Measurements from ENCODE around the gene IRX5. TPM values are rescaled to one million over a fixed set of nuclear protein-coding genes. Genes with fewer than 3 reads are reported as not detected.

IRX5 gene
- not detected for total RNA-seq
- not detected for total RNA-seq (2013)
- 0 to 0.25 (median 0) reads per million in 29 experiments for total RNA-seq

- H3K4me3 Mint-ChIP-seq: peak within 1 kb of the TSS; percentile 83 to 96 (median 84)
- peaks cover 36 to 41% (median 38%) of the 10 kb centered on the region in 3 donors for H3K4me1 Mint-ChIP-seq
- ChIA-PET POLR2A (no interaction called here), CTCF (no interaction called here)
- no peak for ATAC-seq (replicated peaks in 1 of 4)
- H3K27me3 ChIP-seq (replicated peaks in 1 of 2; ENCODE audit: control insufficient read depth in 2 of 2, extremely low read depth in 1 of 2, insufficient read depth in 2 of 2, low read length in 1 of 2): peaks cover 8 to 59% of the 10 kb centered on the region in 2 experiments
- WGBS (ENCODE audit: insufficient coverage): 2% methylated on average over 47 of the region's 71 CpGs
- H3K4me1 ChIP-seq (ENCODE audit: control insufficient read depth in 1 of 2, extremely low read depth in 1 of 2, insufficient read depth in 2 of 2, low read length in 2 of 2): peaks cover 17 to 45% of the 10 kb centered on the region in 2 experiments
- no peaks in the 10 kb centered on the region for H3K36me3 ChIP-seq (ENCODE audit: control insufficient read depth in 2 of 2, extremely low read depth in 1 of 2, insufficient read depth in 1 of 2, low read length in 1 of 2)
- H3K36me3 Mint-ChIP-seq: peaks cover 3% of the 10 kb centered on the region
- H3K9me3 Mint-ChIP-seq: peaks cover 0 to 12% (median 3%) of the 10 kb centered on the region in 3 donors
- H3K4me3 ChIP-seq (ENCODE audit: control insufficient read depth in 1 of 2, extremely low read depth in 1 of 2, low read length in 1 of 2): peak within 1 kb of the TSS; percentile 51 to 95
- H3K27me3 Mint-ChIP-seq: peaks cover 56 to 71% of the 10 kb centered on the region in 2 donors
- H3K9me3 ChIP-seq: no peaks in the 10 kb centered on the region
- H3K27ac ChIP-seq (ENCODE audit: low read length): no peak within 1 kb of the TSS
- peak within 1 kb of the TSS in 1 of 2 donors; percentile 73 for H3K27ac Mint-ChIP-seq
- DNase-seq: peak in 1 of 35 experiments; percentile 35
These were observed at the start of gene IRX5 for GRCh38 chr16:54930005-54930868. TSS of gene IRX5 (plus strand) at chr16:54930865. CDS start at chr16:54931199, 334 bp downstream.

DNA sequence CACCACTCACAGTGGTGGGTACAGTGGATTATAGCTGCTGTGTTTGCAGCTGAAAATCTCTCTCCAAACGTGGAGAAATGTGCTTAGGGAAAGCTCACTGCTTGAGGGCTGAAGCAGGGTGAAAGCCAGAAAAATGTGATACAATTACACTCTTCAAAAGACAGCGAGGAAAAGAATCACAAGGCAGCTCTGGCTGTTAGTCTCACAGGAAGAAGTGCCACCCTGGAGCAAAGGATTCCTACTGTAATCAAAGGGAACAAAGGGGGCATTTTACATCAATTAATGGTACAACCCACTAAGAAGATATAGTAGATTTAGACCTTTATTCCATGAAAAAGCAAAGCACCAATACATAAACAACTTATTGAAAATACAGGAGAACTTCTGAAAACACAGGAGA, 48.1 kb upstream of the IRX5 start:
- Histone ChIP-seq H3K4me3 (ENCODE audit: control insufficient read depth in 1 of 2, extremely low read depth in 1 of 2, low read length in 1 of 2) (no peak overlapping the region), H3K27me3 (replicated peaks in 1 of 2; ENCODE audit: control insufficient read depth in 2 of 2, extremely low read depth in 1 of 2, insufficient read depth in 2 of 2, low read length in 1 of 2) (peaks cover 0 to 3% of the 10 kb centered on the region in 2 experiments), H3K36me3 (ENCODE audit: control insufficient read depth in 2 of 2, extremely low read depth in 1 of 2, insufficient read depth in 1 of 2, low read length in 1 of 2) (no peaks in the 10 kb centered on the region), H3K4me1 (ENCODE audit: control insufficient read depth in 1 of 2, extremely low read depth in 1 of 2, insufficient read depth in 2 of 2, low read length in 2 of 2) (no peaks in the 10 kb centered on the region), H3K27ac (ENCODE audit: low read length) (no peak overlapping the region), H3K9me3 (no peaks in the 10 kb centered on the region)
- no peak overlapping the region for H3K27ac Mint-ChIP-seq
- ChIA-PET POLR2A (interaction anchor here in 1 of 2 donors (0.5 kb wide), 1 partner anchor 24 kb away, joined by 11 read pairs; no protein-coding TSS in a partner anchor), CTCF (no interaction called here)
- H3K4me3 Mint-ChIP-seq: no peak overlapping the region
- no peaks in the 10 kb centered on the region for H3K36me3 Mint-ChIP-seq
- no peaks in the 10 kb centered on the region for H3K4me1 Mint-ChIP-seq
- H3K9me3 Mint-ChIP-seq: peaks cover 4 to 10% (median 5%) of the 10 kb centered on the region in 3 donors
- H3K27me3 Mint-ChIP-seq: peaks cover 11 to 22% of the 10 kb centered on the region in 2 donors
- DNase-seq (no peak), ATAC-seq (replicated peaks in 1 of 4) (no peak)
- no CpG with 5 or more reads among the region's 2 CpGs for WGBS (ENCODE audit: insufficient coverage)

- no peaks in the 10 kb centered on the region for H3K36me3 ChIP-seq (ENCODE audit: control insufficient read depth in 2 of 2, extremely low read depth in 1 of 2, insufficient read depth in 1 of 2, low read length in 1 of 2)
- Mint-ChIP-seq H3K4me1 (no peaks in the 10 kb centered on the region), H3K27me3 (peaks cover 11 to 19% of the 10 kb centered on the region in 2 donors), H3K4me3 (no peak overlapping the region), H3K36me3 (no peaks in the 10 kb centered on the region), H3K27ac (no peak overlapping the region), H3K9me3 (peaks cover 4 to 10% (median 5%) of the 10 kb centered on the region in 3 donors)
- POLR2A ChIA-PET: interaction anchor here in 1 of 2 donors (0.6 kb wide), 1 partner anchor 795 kb away, joined by 3 read pairs; no protein-coding TSS in a partner anchor
- H3K4me1 ChIP-seq (ENCODE audit: control insufficient read depth in 1 of 2, extremely low read depth in 1 of 2, insufficient read depth in 2 of 2, low read length in 2 of 2): no peaks in the 10 kb centered on the region
- H3K27me3 ChIP-seq (replicated peaks in 1 of 2; ENCODE audit: control insufficient read depth in 2 of 2, extremely low read depth in 1 of 2, insufficient read depth in 2 of 2, low read length in 1 of 2): peaks cover 0 to 3% of the 10 kb centered on the region in 2 experiments
- H3K9me3 ChIP-seq: no peaks in the 10 kb centered on the region
- CTCF ChIA-PET: no interaction called here
- no CpG with 5 or more reads among the region's 1 CpG for WGBS (ENCODE audit: insufficient coverage)
- no peak overlapping the region for H3K4me3 ChIP-seq (ENCODE audit: control insufficient read depth in 1 of 2, extremely low read depth in 1 of 2, low read length in 1 of 2)
- no peak overlapping the region for H3K27ac ChIP-seq (ENCODE audit: low read length)
- no peak for ATAC-seq (replicated peaks in 1 of 4)
- no peak for DNase-seq
These were observed 47.3 kb upstream of the IRX5 start for GRCh38 chr16:54883358-54883757.

DNA sequence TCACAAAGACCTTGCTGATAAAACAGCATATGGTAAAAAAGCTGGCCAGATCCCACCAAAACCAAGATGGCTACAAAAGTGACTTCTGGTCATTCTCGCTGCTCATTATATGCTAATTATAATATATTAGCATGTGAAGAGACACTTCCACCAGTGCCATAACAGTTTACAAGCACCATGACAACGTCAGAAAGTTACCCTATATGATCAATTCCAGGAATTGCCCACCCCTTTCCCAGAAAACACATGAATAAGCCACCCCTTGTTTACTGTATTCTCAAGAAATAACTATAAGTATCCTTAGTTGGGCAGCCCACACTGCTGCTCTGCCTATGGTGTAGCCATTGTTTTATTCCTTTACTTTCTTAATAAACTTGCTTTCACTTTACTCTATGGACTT, 44.6 kb upstream of the IRX5 start:
- H3K4me1 Mint-ChIP-seq: no peaks in the 10 kb centered on the region
- peaks cover 4 to 5% (median 5%) of the 10 kb centered on the region in 3 donors for H3K9me3 Mint-ChIP-seq
- peaks cover 0 to 3% of the 10 kb centered on the region in 2 experiments for H3K27me3 ChIP-seq (replicated peaks in 1 of 2; ENCODE audit: control insufficient read depth in 2 of 2, extremely low read depth in 1 of 2, insufficient read depth in 2 of 2, low read length in 1 of 2)
- H3K36me3 Mint-ChIP-seq: no peaks in the 10 kb centered on the region
- no peaks in the 10 kb centered on the region for H3K4me1 ChIP-seq (ENCODE audit: control insufficient read depth in 1 of 2, extremely low read depth in 1 of 2, insufficient read depth in 2 of 2, low read length in 2 of 2)
- no peak overlapping the region for H3K27ac ChIP-seq (ENCODE audit: low read length)
- ATAC-seq (replicated peaks in 1 of 4) (no peak), DNase-seq (no peak)
- WGBS (ENCODE audit: insufficient coverage): 17% methylated on average over 1 of the region's 2 CpGs
- H3K4me3 Mint-ChIP-seq: no peak overlapping the region
- H3K4me3 ChIP-seq (ENCODE audit: control insufficient read depth in 1 of 2, extremely low read depth in 1 of 2, low read length in 1 of 2): no peak overlapping the region
- no peak overlapping the region for H3K27ac Mint-ChIP-seq
- ChIA-PET CTCF (no interaction called here), POLR2A (no interaction called here)
- H3K27me3 Mint-ChIP-seq: peaks cover 8 to 9% of the 10 kb centered on the region in 2 donors
- H3K36me3 ChIP-seq (ENCODE audit: control insufficient read depth in 2 of 2, extremely low read depth in 1 of 2, insufficient read depth in 1 of 2, low read length in 1 of 2): no peaks in the 10 kb centered on the region
- no peaks in the 10 kb centered on the region for H3K9me3 ChIP-seq

DNA sequence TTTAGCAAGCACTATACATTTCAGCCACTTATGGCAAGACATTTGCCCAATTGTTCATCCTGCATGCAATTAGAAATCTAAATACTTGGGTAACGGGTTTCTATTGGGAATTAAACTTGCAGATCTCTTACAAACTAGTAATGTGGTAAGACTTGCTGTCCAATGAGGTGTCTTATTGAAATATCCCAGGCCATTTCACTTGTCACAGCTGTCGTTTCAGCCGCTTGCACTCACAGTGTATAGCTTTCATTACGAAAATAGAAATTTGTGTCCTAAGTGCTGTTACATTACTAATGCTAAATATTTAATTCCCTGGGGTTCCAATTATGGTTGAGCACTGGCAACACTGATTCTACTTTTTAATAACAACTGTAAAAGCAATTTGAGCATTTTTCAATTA, 40.3 kb upstream of the IRX5 start:
- no peaks in the 10 kb centered on the region for H3K4me1 ChIP-seq (ENCODE audit: control insufficient read depth in 1 of 2, extremely low read depth in 1 of 2, insufficient read depth in 2 of 2, low read length in 2 of 2)
- no peak overlapping the region for H3K4me3 ChIP-seq (ENCODE audit: control insufficient read depth in 1 of 2, extremely low read depth in 1 of 2, low read length in 1 of 2)
- WGBS (ENCODE audit: insufficient coverage): no CpG with 5 or more reads among the region's 4 CpGs
- no peaks in the 10 kb centered on the region for H3K36me3 Mint-ChIP-seq
- ATAC-seq (replicated peaks in 1 of 4): no peak
- peaks cover 0 to 2% of the 10 kb centered on the region in 2 experiments for H3K27me3 ChIP-seq (replicated peaks in 1 of 2; ENCODE audit: control insufficient read depth in 2 of 2, extremely low read depth in 1 of 2, insufficient read depth in 2 of 2, low read length in 1 of 2)
- ChIA-PET CTCF (no interaction called here), POLR2A (no interaction called here)
- no peak overlapping the region for H3K27ac Mint-ChIP-seq
- no peaks in the 10 kb centered on the region for H3K9me3 Mint-ChIP-seq
- DNase-seq: no peak
- peaks cover 2 to 3% of the 10 kb centered on the region in 2 donors for H3K27me3 Mint-ChIP-seq
- H3K9me3 ChIP-seq: no peaks in the 10 kb centered on the region
- H3K4me3 Mint-ChIP-seq: no peak overlapping the region
- H3K36me3 ChIP-seq (ENCODE audit: control insufficient read depth in 2 of 2, extremely low read depth in 1 of 2, insufficient read depth in 1 of 2, low read length in 1 of 2): no peaks in the 10 kb centered on the region
- no peaks in the 10 kb centered on the region for H3K4me1 Mint-ChIP-seq
- no peak overlapping the region for H3K27ac ChIP-seq (ENCODE audit: low read length)

GRCh38 chr16:54891346-54891745, 39.3 kb upstream of the IRX5 start:
- no peaks in the 10 kb centered on the region for H3K36me3 ChIP-seq (ENCODE audit: control insufficient read depth in 2 of 2, extremely low read depth in 1 of 2, insufficient read depth in 1 of 2, low read length in 1 of 2)
- Mint-ChIP-seq H3K9me3 (no peaks in the 10 kb centered on the region), H3K36me3 (no peaks in the 10 kb centered on the region), H3K27ac (no peak overlapping the region), H3K4me3 (no peak overlapping the region), H3K27me3 (peaks cover 0 to 3% of the 10 kb centered on the region in 2 donors), H3K4me1 (no peaks in the 10 kb centered on the region)
- H3K9me3 ChIP-seq: no peaks in the 10 kb centered on the region
- H3K4me3 ChIP-seq (ENCODE audit: control insufficient read depth in 1 of 2, extremely low read depth in 1 of 2, low read length in 1 of 2): no peak overlapping the region
- WGBS (ENCODE audit: insufficient coverage): 52% methylated on average over 2 of the region's 4 CpGs
- H3K27ac ChIP-seq (ENCODE audit: low read length): no peak overlapping the region
- CTCF ChIA-PET: no interaction called here
- no peak for ATAC-seq (replicated peaks in 1 of 4)
- H3K4me1 ChIP-seq (ENCODE audit: control insufficient read depth in 1 of 2, extremely low read depth in 1 of 2, insufficient read depth in 2 of 2, low read length in 2 of 2): no peaks in the 10 kb centered on the region
- POLR2A ChIA-PET: interaction anchor here in 1 of 2 donors (0.6 kb wide), 1 partner anchor 636 kb away, joined by 5 read pairs; no protein-coding TSS in a partner anchor
- peaks cover 2% of the 10 kb centered on the region in 2 experiments for H3K27me3 ChIP-seq (replicated peaks in 1 of 2; ENCODE audit: control insufficient read depth in 2 of 2, extremely low read depth in 1 of 2, insufficient read depth in 2 of 2, low read length in 1 of 2)
- DNase-seq: no peak

All from T-cell (primary cell).